GM23338 (cell line): ENCODE data around the gene CCBE1. TPM values are rescaled to one million over a fixed set of nuclear protein-coding genes. Genes with fewer than 3 reads are reported as not detected.

ENCODE experiments used
- ATAC-seq: fragments of 200-7000 bp; cut with Tn5 transposase; 3 replicates; pipeline ENCODE4 v1.9.1; 2020
- DNase-seq: peaks from one replicate; pipeline ENCODE4 v3.0.0-alpha.2; 2015; ENCODE audit warnings: low spot score
- H2AFZ ChIP-seq: fragments of 200-600 bp; sonication (generic); 2 replicates; pipeline ENCODE4 v1.8.0; 2016; ENCODE audit warnings: antibody characterized with exemption, mild to moderate bottlenecking, moderate library complexity
- H3F3A ChIP-seq: fragments of 200-600 bp; sonication (generic); replicated peaks from 2 replicates; pipeline ENCODE4 v1.8.0; 2017; ENCODE audit warnings: antibody characterized with exemption, mixed run types, low read depth
- H3K27ac ChIP-seq: fragments of 200-600 bp; sonication (generic); 2 replicates; pipeline ENCODE4 v1.6.1; 2016; ENCODE audit warnings: low read depth
- H3K27me3 ChIP-seq: fragments of 200-600 bp; sonication (generic); 2 replicates; pipeline ENCODE4 v1.8.0; 2016; ENCODE audit warnings: mild to moderate bottlenecking, mixed run types, moderate library complexity; ENCODE audit not compliant: insufficient read depth
- H3K36me3 ChIP-seq: fragments of 200-600 bp; sonication (generic); 2 replicates; pipeline ENCODE4 v1.8.0; 2016; ENCODE audit warnings: mild to moderate bottlenecking; ENCODE audit not compliant: insufficient read depth
- H3K4me1 ChIP-seq: fragments of 200-600 bp; sonication (generic); 2 replicates; pipeline ENCODE4 v1.8.0; 2016; ENCODE audit warnings: mild to moderate bottlenecking, moderate library complexity; ENCODE audit not compliant: insufficient read depth
- H3K4me2 ChIP-seq: fragments of 200-600 bp; sonication (generic); 2 replicates; pipeline ENCODE4 v1.7.1; 2017; ENCODE audit warnings: mixed run types
- H3K4me3 ChIP-seq: fragments of 200-600 bp; sonication (generic); 2 replicates; pipeline ENCODE4 v1.6.1; 2016; ENCODE audit warnings: mixed run types
- H3K79me2 ChIP-seq: fragments of 200-600 bp; sonication (generic); replicated peaks from 2 replicates; pipeline ENCODE4 v1.8.0; 2017; ENCODE audit warnings: mild to moderate bottlenecking; ENCODE audit not compliant: insufficient read depth
- H3K9me2 ChIP-seq: fragments of 200-600 bp; sonication (generic); 2 replicates; pipeline ENCODE4 v1.8.0; 2017; ENCODE audit not compliant: insufficient read depth
- H4K20me1 ChIP-seq: fragments of 200-600 bp; sonication (generic); replicated peaks from 2 replicates; pipeline ENCODE4 v1.8.0; 2017; ENCODE audit warnings: mild to moderate bottlenecking; ENCODE audit not compliant: insufficient read depth
- H3K27ac Mint-ChIP-seq: 2 replicates; pipeline ENCODE4 v1.8.0; 2020; ENCODE audit warnings: inconsistent platforms, mild to moderate bottlenecking, moderate library complexity, mixed read lengths
- H3K27me3 Mint-ChIP-seq: 3 replicates; pipeline ENCODE4 v1.8.0; 2022; ENCODE audit warnings: low read depth, mild to moderate bottlenecking, moderate library complexity, mixed read lengths, inconsistent platforms; ENCODE audit not compliant: insufficient read depth, poor library complexity
- H3K36me3 Mint-ChIP-seq: 3 replicates; pipeline ENCODE4 v1.8.0; 2021; ENCODE audit warnings: low read depth, mild to moderate bottlenecking, inconsistent platforms, moderate library complexity, mixed read lengths
- H3K4me1 Mint-ChIP-seq: 3 replicates; pipeline ENCODE4 v1.8.0; 2020; ENCODE audit warnings: mild to moderate bottlenecking, inconsistent platforms, mixed read lengths
- H3K4me3 Mint-ChIP-seq: 3 replicates; pipeline ENCODE4 v1.8.0; 2021; ENCODE audit warnings: moderate library complexity, mild to moderate bottlenecking, inconsistent platforms, mixed read lengths
- H3K9me3 Mint-ChIP-seq: 3 replicates; pipeline ENCODE4 v1.8.0; 2020; ENCODE audit warnings: moderate library complexity, mild to moderate bottlenecking, inconsistent platforms, mixed read lengths
- CREB1 ChIP-seq: fragments of 250-450 bp; sonication (Bioruptor Pico); IDR thresholded peaks from 2 replicates; pipeline ENCODE4 v1.5.0; 2020; ENCODE audit warnings: low read depth, mild to moderate bottlenecking, moderate library complexity
- CTCF ChIP-seq, 2 experiments: fragments of 200-600 bp in 1 of 2; sonication (generic) in 1 of 2; conservative IDR thresholded peaks; 2 replicates each; pipeline versions ENCODE4 v1.5.1 to v1.6.1; 2016 to 2017; ENCODE audit warnings: antibody characterized with exemption in 2 of 2, low read depth in 2 of 2, mild to moderate bottlenecking in 2 of 2, moderate library complexity in 1 of 2
- ETS1 ChIP-seq: IDR thresholded peaks from 2 replicates; pipeline ENCODE4 v1.6.1; 2016; ENCODE audit warnings: antibody characterized with exemption
- EZH2 ChIP-seq: fragments of 200-600 bp; sonication (generic); IDR thresholded peaks from one replicate; pipeline ENCODE4 v1.8.0; 2017; ENCODE audit warnings: antibody characterized with exemption, mild to moderate bottlenecking, low read depth; ENCODE audit not compliant: unreplicated experiment
- EZH2phosphoT487 ChIP-seq: fragments of 200-600 bp; sonication (generic); IDR thresholded peaks from one replicate; pipeline ENCODE4 v1.8.1; 2018; ENCODE audit warnings: antibody characterized with exemption; ENCODE audit not compliant: unreplicated experiment
- JUNB ChIP-seq: IDR thresholded peaks from one replicate; pipeline ENCODE4 v1.6.1; 2016; ENCODE audit warnings: antibody characterized with exemption; ENCODE audit not compliant: unreplicated experiment
- NANOG ChIP-seq: IDR thresholded peaks from 2 replicates; pipeline ENCODE4 v1.6.1; 2016; ENCODE audit warnings: antibody characterized with exemption, borderline replicate concordance
- POLR2AphosphoS5 ChIP-seq: IDR thresholded peaks from 2 replicates; pipeline ENCODE4 v1.6.1; 2016; ENCODE audit warnings: antibody characterized with exemption, low read depth
- REST ChIP-seq: IDR thresholded peaks from one replicate; pipeline ENCODE4 v1.6.1; 2018; ENCODE audit warnings: antibody characterized with exemption; ENCODE audit not compliant: unreplicated experiment
- STAT1 ChIP-seq: IDR thresholded peaks from one replicate; pipeline ENCODE4 v1.6.1; 2016; ENCODE audit warnings: antibody characterized with exemption; ENCODE audit not compliant: unreplicated experiment
- ZNF114 ChIP-seq: fragments of 250-450 bp; sonication (Bioruptor Pico); IDR thresholded peaks from 2 replicates; pipeline ENCODE4 v1.5.0; 2020; ENCODE audit warnings: mild to moderate bottlenecking, moderate library complexity
- ZNF331 ChIP-seq: fragments of 250-450 bp; sonication (Bioruptor Pico); IDR thresholded peaks from 2 replicates; pipeline ENCODE4 v1.5.0; 2020; ENCODE audit warnings: low read depth, mild to moderate bottlenecking, moderate library complexity
- ZNF462 ChIP-seq: fragments of 250-450 bp; sonication (Bioruptor Pico); IDR thresholded peaks from 2 replicates; pipeline ENCODE4 v1.5.0; 2020; ENCODE audit warnings: mild to moderate bottlenecking, moderate library complexity
- polyA plus RNA-seq: library from polyadenylated mRNA; unstranded; fragments of >200 nt; fragmentation: Nextera tagmentation; extraction: Ambion mirVana; gene quantifications from 2 replicates; pipeline ENCODE4 v1.2.1, GENCODE V29; 2016
- total RNA-seq: library from RNA; depleted of rRNA; stranded (reverse); fragments of >200 nt; shearing (Covaris generic); gene quantifications from 2 replicates; pipeline ENCODE4 v1.2.3, GENCODE V29; 2014

Gene CCBE1
- total and polyA plus RNA-seq, 2 experiments from 2014 or later: 2.1 to 2.6 TPM

- H3K4me2 ChIP-seq: no peak overlapping the region
- TF ChIP-seq REST: no peak
- no peak for TF ChIP-seq ZNF462 (CRISPR knock-in tag)
- TF ChIP-seq ETS1: no peak
- no peak for TF ChIP-seq POLR2AphosphoS5
- no peak for TF ChIP-seq ZNF331 (CRISPR knock-in tag)
- TF ChIP-seq ZNF114 (CRISPR knock-in tag): no peak
- TF ChIP-seq EZH2: no peak
- TF ChIP-seq NANOG: no peak
- no peak for TF ChIP-seq EZH2phosphoT487
- no peak for TF ChIP-seq STAT1
- no peak for TF ChIP-seq JUNB
- no peak for TF ChIP-seq CREB1
- no peak for TF ChIP-seq CTCF (conservative IDR thresholded peaks at IDR 0.05; ENCODE audit: low read depth in 2 of 2)
- no peaks in the 10 kb centered on the region for H3K36me3 Mint-ChIP-seq
- DNase-seq (no peak), ATAC-seq (no peak)
- no peak overlapping the region for H2AFZ ChIP-seq
- no peaks in the 10 kb centered on the region for H3K4me1 ChIP-seq
- no peak overlapping the region for H3K27ac ChIP-seq
- no peaks in the 10 kb centered on the region for H3K9me3 Mint-ChIP-seq
- no peaks in the 10 kb centered on the region; the same call in 2 of the 3 replicates for H3K4me1 Mint-ChIP-seq
- H3F3A ChIP-seq: no peaks in the 10 kb centered on the region
- H4K20me1 ChIP-seq: no peaks in the 10 kb centered on the region
- H3K4me3 ChIP-seq: no peak overlapping the region
- H3K36me3 ChIP-seq: no peaks in the 10 kb centered on the region
- H3K79me2 ChIP-seq: no peaks in the 10 kb centered on the region
- H3K27me3 ChIP-seq: no peaks in the 10 kb centered on the region
- H3K27ac Mint-ChIP-seq: no peak overlapping the region
- H3K9me2 ChIP-seq: no peaks in the 10 kb centered on the region
- no peaks in the 10 kb centered on the region for H3K27me3 Mint-ChIP-seq
- H3K4me3 Mint-ChIP-seq: no peak overlapping the region
These were observed 22.9 kb downstream of the CCBE1 start for GRCh38 chr18:59674186-59674902.
